ENCODE data around the gene MFAP4. TPM values are rescaled to one million over a fixed set of nuclear protein-coding genes. Genes with fewer than 3 reads are reported as not detected.

The MFAP4 gene
- total RNA-seq, 1 donor from 2014 or later = 0.93 TPM

DNA sequence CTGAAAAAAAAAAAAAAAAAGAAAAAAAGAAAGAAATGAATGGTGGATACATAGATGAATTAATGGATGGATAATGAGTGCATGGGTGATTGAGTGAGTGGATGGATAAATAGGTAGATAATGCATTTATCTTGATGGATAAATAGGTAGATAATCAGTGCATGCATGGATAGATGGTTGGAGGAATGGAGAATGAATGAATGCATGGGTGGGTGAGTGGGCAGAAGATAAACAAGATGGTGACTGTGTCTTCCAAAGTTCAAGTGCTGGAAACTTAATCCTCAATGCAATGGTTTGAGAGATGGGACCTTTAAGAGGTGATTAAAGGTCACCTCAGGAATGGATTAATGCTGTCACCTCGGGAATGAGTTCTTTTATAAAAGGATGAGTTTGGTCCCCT, 17.3 kb upstream of the MFAP4 start:
- FAIRE-seq = no peak
- peaks cover 2% of the 10 kb centered on the region for H3K4me1 Mint-ChIP-seq (ENCODE audit: low read depth, unreplicated experiment)

GRCh38 chr17:19403021-19403420, 16.0 kb upstream of the MFAP4 start:
- Mint-ChIP-seq H3K27ac (ENCODE audit: unreplicated experiment) (no peak overlapping the region), H3K9me3 (ENCODE audit: unreplicated experiment) (no peaks in the 10 kb centered on the region), H3K27me3 (ENCODE audit: low read depth, unreplicated experiment) (peaks cover 16% of the 10 kb centered on the region), H3K36me3 (ENCODE audit: low read depth, unreplicated experiment) (no peaks in the 10 kb centered on the region), H3K4me1 (ENCODE audit: low read depth, unreplicated experiment) (peaks cover 1% of the 10 kb centered on the region), H3K4me3 (ENCODE audit: unreplicated experiment) (no peak overlapping the region)
- Histone ChIP-seq H2AFZ (ENCODE audit: low read depth, low read length) (no peak overlapping the region), H4K20me1 (ENCODE audit: insufficient read depth, low read length) (no peaks in the 10 kb centered on the region), H3K4me2 (ENCODE audit: low read length) (no peak overlapping the region), H3K4me1 (ENCODE audit: insufficient read depth, low read length) (peaks cover 3% of the 10 kb centered on the region), H3K79me2 (ENCODE audit: insufficient read depth, low read length) (no peaks in the 10 kb centered on the region), H3K9ac (ENCODE audit: low read length) (no peak overlapping the region), H3K27me3 (ENCODE audit: insufficient read depth, low read length) (no peaks in the 10 kb centered on the region), H3K9me3 (ENCODE audit: insufficient read depth, low read depth, low read length) (no peaks in the 10 kb centered on the region), H3K36me3 (ENCODE audit: insufficient read depth, low read length) (no peaks in the 10 kb centered on the region), H3K4me3 (ENCODE audit: insufficient read depth, low read depth, low read length) (no peak overlapping the region), H3K27ac (ENCODE audit: low read depth, low read length) (no peak overlapping the region)
- no peak for TF ChIP-seq EZH2 (IDR thresholded peaks at IDR 0.05; ENCODE audit: insufficient read depth, low read length)
- TF ChIP-seq, protein P1, sequence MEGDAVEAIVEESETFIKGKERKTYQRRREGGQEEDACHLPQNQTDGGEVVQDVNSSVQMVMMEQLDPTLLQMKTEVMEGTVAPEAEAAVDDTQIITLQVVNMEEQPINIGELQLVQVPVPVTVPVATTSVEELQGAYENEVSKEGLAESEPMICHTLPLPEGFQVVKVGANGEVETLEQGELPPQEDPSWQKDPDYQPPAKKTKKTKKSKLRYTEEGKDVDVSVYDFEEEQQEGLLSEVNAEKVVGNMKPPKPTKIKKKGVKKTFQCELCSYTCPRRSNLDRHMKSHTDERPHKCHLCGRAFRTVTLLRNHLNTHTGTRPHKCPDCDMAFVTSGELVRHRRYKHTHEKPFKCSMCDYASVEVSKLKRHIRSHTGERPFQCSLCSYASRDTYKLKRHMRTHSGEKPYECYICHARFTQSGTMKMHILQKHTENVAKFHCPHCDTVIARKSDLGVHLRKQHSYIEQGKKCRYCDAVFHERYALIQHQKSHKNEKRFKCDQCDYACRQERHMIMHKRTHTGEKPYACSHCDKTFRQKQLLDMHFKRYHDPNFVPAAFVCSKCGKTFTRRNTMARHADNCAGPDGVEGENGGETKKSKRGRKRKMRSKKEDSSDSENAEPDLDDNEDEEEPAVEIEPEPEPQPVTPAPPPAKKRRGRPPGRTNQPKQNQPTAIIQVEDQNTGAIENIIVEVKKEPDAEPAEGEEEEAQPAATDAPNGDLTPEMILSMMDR (IDR thresholded peaks at IDR 0.05; ENCODE audit: insufficient read depth, low read depth, low read length) = no peak
- DNase-seq (ENCODE audit: low read depth) = no peak
- FAIRE-seq = no peak

More for the DNA sequence above, 17.3 kb upstream of the MFAP4 start:
- Histone ChIP-seq H3K79me2 (ENCODE audit: insufficient read depth, low read length) (no peaks in the 10 kb centered on the region), H3K27ac (ENCODE audit: low read depth, low read length) (no peak overlapping the region), H2AFZ (ENCODE audit: low read depth, low read length) (no peak overlapping the region), H3K9me3 (ENCODE audit: insufficient read depth, low read depth, low read length) (no peaks in the 10 kb centered on the region), H3K36me3 (ENCODE audit: insufficient read depth, low read length) (no peaks in the 10 kb centered on the region), H3K4me1 (ENCODE audit: insufficient read depth, low read length) (peaks cover 4% of the 10 kb centered on the region), H3K27me3 (ENCODE audit: insufficient read depth, low read length) (no peaks in the 10 kb centered on the region), H3K4me2 (ENCODE audit: low read length) (no peak overlapping the region), H4K20me1 (ENCODE audit: insufficient read depth, low read length) (no peaks in the 10 kb centered on the region), H3K4me3 (ENCODE audit: insufficient read depth, low read depth, low read length) (no peak overlapping the region), H3K9ac (ENCODE audit: low read length) (no peak overlapping the region)
- H3K9me3 Mint-ChIP-seq (ENCODE audit: unreplicated experiment) = no peaks in the 10 kb centered on the region
- no peaks in the 10 kb centered on the region for H3K36me3 Mint-ChIP-seq (ENCODE audit: low read depth, unreplicated experiment)
- H3K27me3 Mint-ChIP-seq (ENCODE audit: low read depth, unreplicated experiment) = peaks cover 16% of the 10 kb centered on the region
- no peak overlapping the region for H3K4me3 Mint-ChIP-seq (ENCODE audit: unreplicated experiment)
- H3K27ac Mint-ChIP-seq (ENCODE audit: unreplicated experiment) = no peak overlapping the region
- DNase-seq (ENCODE audit: low read depth) = no peak
- TF ChIP-seq, protein P1 (IDR thresholded peaks at IDR 0.05; ENCODE audit: insufficient read depth, low read depth, low read length) = no peak
- no peak for TF ChIP-seq EZH2 (IDR thresholded peaks at IDR 0.05; ENCODE audit: insufficient read depth, low read length)

GRCh38 chr17:19402171-19402570, 15.2 kb upstream of the MFAP4 start:
- no peak overlapping the region for H3K4me3 Mint-ChIP-seq (ENCODE audit: unreplicated experiment)
- H3K9me3 Mint-ChIP-seq (ENCODE audit: unreplicated experiment) = no peaks in the 10 kb centered on the region
- TF ChIP-seq, protein P1 (IDR thresholded peaks at IDR 0.05; ENCODE audit: insufficient read depth, low read depth, low read length) = no peak
- no peak for TF ChIP-seq EZH2 (IDR thresholded peaks at IDR 0.05; ENCODE audit: insufficient read depth, low read length)
- H3K36me3 Mint-ChIP-seq (ENCODE audit: low read depth, unreplicated experiment) = no peaks in the 10 kb centered on the region
- H3K4me1 Mint-ChIP-seq (ENCODE audit: low read depth, unreplicated experiment) = peaks cover 3% of the 10 kb centered on the region
- H3K36me3 ChIP-seq (ENCODE audit: insufficient read depth, low read length) = no peaks in the 10 kb centered on the region
- no peak overlapping the region for H3K27ac Mint-ChIP-seq (ENCODE audit: unreplicated experiment)
- no peaks in the 10 kb centered on the region for H3K27me3 ChIP-seq (ENCODE audit: insufficient read depth, low read length)
- no peaks in the 10 kb centered on the region for H3K79me2 ChIP-seq (ENCODE audit: insufficient read depth, low read length)
- no peak overlapping the region for H2AFZ ChIP-seq (ENCODE audit: low read depth, low read length)
- H3K4me1 ChIP-seq (ENCODE audit: insufficient read depth, low read length) = peaks cover 3% of the 10 kb centered on the region
- no peak for DNase-seq (ENCODE audit: low read depth)
- no peaks in the 10 kb centered on the region for H3K9me3 ChIP-seq (ENCODE audit: insufficient read depth, low read depth, low read length)
- no peak overlapping the region for H3K9ac ChIP-seq (ENCODE audit: low read length)
- no peak overlapping the region for H3K4me3 ChIP-seq (ENCODE audit: insufficient read depth, low read depth, low read length)
- no peak for FAIRE-seq
- no peaks in the 10 kb centered on the region for H4K20me1 ChIP-seq (ENCODE audit: insufficient read depth, low read length)
- no peak overlapping the region for H3K27ac ChIP-seq (ENCODE audit: low read depth, low read length)
- peaks cover 16% of the 10 kb centered on the region for H3K27me3 Mint-ChIP-seq (ENCODE audit: low read depth, unreplicated experiment)
- no peak overlapping the region for H3K4me2 ChIP-seq (ENCODE audit: low read length)

All from astrocyte (in vitro differentiated cells and primary cell).